GM18868 (cell line): ENCODE results near the gene CDCP1.
"Not testable (repeated sequence)": the region's sequence is repeated elsewhere in the genome, so short reads cannot be mapped to it uniquely, and the experiment has no call there.

Experiments used
- ATAC-seq: cut with Tn5 transposase; IDR thresholded peaks from one replicate; pipeline ENCODE4 v1.9.1; 2021; ENCODE audit warnings: mild to moderate bottlenecking, moderate library complexity; ENCODE audit not compliant: unreplicated experiment

CDCP1 gene

GRCh38 chr3:45088543-45089358, 57.4 kb downstream of the CDCP1 start:
- no peak for ATAC-seq

GRCh38 chr3:45087155-45087554, 59.0 kb downstream of the CDCP1 start:
- ATAC-seq, result no peak

- ATAC-seq, result no peak
These were observed 61.1 kb downstream of the CDCP1 start for GRCh38 chr3:45084820-45085816.

- no peak for ATAC-seq
These were observed 61.8 kb downstream of the CDCP1 start for GRCh38 chr3:45084361-45084760.

- ATAC-seq, result no peak
These were observed 63.2 kb downstream of the CDCP1 start for GRCh38 chr3:45083023-45083422.

GRCh38 chr3:45082142-45082538, 64.0 kb downstream of the CDCP1 start:
- no peak for ATAC-seq

GRCh38 chr3:45081506-45082141, 64.6 kb downstream of the CDCP1 start:
- no peak for ATAC-seq

GRCh38 chr3:45080824-45081223, 65.4 kb downstream of the CDCP1 start:
- no peak for ATAC-seq

- no peak for ATAC-seq
These were observed 66.5 kb downstream of the CDCP1 start for GRCh38 chr3:45079715-45080114.

- no peak for ATAC-seq
These were observed 67.2 kb downstream of the CDCP1 start for GRCh38 chr3:45078910-45079522.

GRCh38 chr3:45078256-45078655, 67.9 kb downstream of the CDCP1 start:
- ATAC-seq, result not testable (repeated sequence)

GRCh38 chr3:45075821-45076625, 70.2 kb downstream of the CDCP1 start:
- no peak for ATAC-seq

- no peak for ATAC-seq
These were observed 75.1 kb downstream of the CDCP1 start for GRCh38 chr3:45071075-45071474.

GRCh38 chr3:45067941-45068340, 78.2 kb downstream of the CDCP1 start:
- ATAC-seq, result no peak

GRCh38 chr3:45067486-45067885, 78.7 kb downstream of the CDCP1 start:
- ATAC-seq, result no peak

- ATAC-seq, result no peak
These were observed 79.9 kb downstream of the CDCP1 start for GRCh38 chr3:45066109-45066801.

- no peak for ATAC-seq
These were observed 80.8 kb downstream of the CDCP1 start for GRCh38 chr3:45065373-45065720.

- no peak for ATAC-seq
These were observed 81.4 kb downstream of the CDCP1 start for GRCh38 chr3:45064512-45065372.

GRCh38 chr3:45062697-45063070, 83.5 kb downstream of the CDCP1 start:
- no peak for ATAC-seq
